HL-60 (cell line): ENCODE measurements around the gene ZNF705A.

Experiments
- DNase-seq, 2 experiments: peaks; one replicate each; pipeline ENCODE4 v3.0.0-alpha.2; 2010 to 2020; ENCODE audit warnings: low read depth in 1 of 2, low spot score in 1 of 2
- H3K27ac ChIP-seq: fragments of 250-450 bp; sonication (Bioruptor Pico); replicated peaks from 2 replicates; pipeline ENCODE4 v1.5.1; 2020; ENCODE audit warnings: mild to moderate bottlenecking, moderate library complexity
- H3K27me3 ChIP-seq: fragments of 250-450 bp; sonication (Bioruptor Pico); 2 replicates; pipeline ENCODE4 v1.5.1; 2021; ENCODE audit warnings: mild to moderate bottlenecking, moderate library complexity; ENCODE audit not compliant: insufficient read depth, poor library complexity, severe bottlenecking
- H3K4me3 ChIP-seq: replicated peaks from 2 replicates; pipeline ENCODE4 v1.5.1; 2011; ENCODE audit warnings: mild to moderate bottlenecking, control low read depth, low read length; ENCODE audit not compliant: insufficient read depth
- CTCF ChIP-seq: IDR thresholded peaks from one replicate; pipeline ENCODE4 v1.5.1; 2011; ENCODE audit warnings: low read length, control low read depth, inconsistent platforms; ENCODE audit not compliant: insufficient read depth
- GABPA ChIP-seq: IDR thresholded peaks from 2 replicates; pipeline ENCODE4 v1.6.1; 2012; ENCODE audit warnings: low read depth
- POLR2AphosphoS5 ChIP-seq: IDR thresholded peaks from 2 replicates; pipeline ENCODE4 v1.6.1; 2012; ENCODE audit warnings: low read depth
- REST ChIP-seq: IDR thresholded peaks from 2 replicates; pipeline ENCODE4 v1.6.1; 2012; ENCODE audit warnings: low read depth; ENCODE audit not compliant: insufficient replicate concordance
- SPI1 ChIP-seq: IDR thresholded peaks from 2 replicates; pipeline ENCODE4 v1.6.1; 2012; ENCODE audit warnings: low read depth, mild to moderate bottlenecking, borderline replicate concordance

ZNF705A gene

GRCh38 chr12:8143261-8143660 lies 13.6 kb upstream of the ZNF705A start:
- Histone ChIP-seq H3K27ac (no peak overlapping the region), H3K27me3 (no peaks in the 10 kb centered on the region), H3K4me3 (no peak overlapping the region)
- no peak for DNase-seq
- TF ChIP-seq SPI1, result no peak
- no peak for TF ChIP-seq REST
- no peak for TF ChIP-seq POLR2AphosphoS5
- no peak for TF ChIP-seq GABPA
- TF ChIP-seq CTCF, result no peak

GRCh38 chr12:8145754-8146441 lies 10.9 kb upstream of the ZNF705A start:
- no peak for TF ChIP-seq SPI1
- TF ChIP-seq CTCF, result no peak
- no peak for TF ChIP-seq GABPA
- no peak for TF ChIP-seq REST
- TF ChIP-seq POLR2AphosphoS5, result no peak
- H3K27me3 ChIP-seq, result no peaks in the 10 kb centered on the region
- no peak overlapping the region for H3K4me3 ChIP-seq
- H3K27ac ChIP-seq, result no peak overlapping the region
- DNase-seq, result no peak

GRCh38 chr12:8146442-8146771 lies 10.4 kb upstream of the ZNF705A start:
- Histone ChIP-seq H3K27me3 (no peaks in the 10 kb centered on the region), H3K27ac (no peak overlapping the region), H3K4me3 (no peak overlapping the region)
- DNase-seq, result no peak
- TF ChIP-seq CTCF (no peak), SPI1 (no peak), GABPA (no peak), POLR2AphosphoS5 (no peak), REST (no peak)
